ENCODE measurements around the gene BGN. TPM values are rescaled to one million over a fixed set of nuclear protein-coding genes. Genes with fewer than 3 reads are reported as not detected.

Gene BGN
- total RNA-seq, 1 donor from 2014 or later: 12.1 TPM

- DNase-seq (ENCODE audit: low read depth in 2 of 2): no peak
These were observed 12.3 kb upstream of the BGN start for GRCh38 chrX:153482376-153483015.

- no peak for DNase-seq (ENCODE audit: low read depth in 2 of 2)
These were observed 9.2 kb upstream of the BGN start for GRCh38 chrX:153485396-153486080.

- DNase-seq (ENCODE audit: low read depth in 2 of 2): no peak
These were observed 8.6 kb upstream of the BGN start for GRCh38 chrX:153486171-153486570.

- DNase-seq (ENCODE audit: low read depth in 2 of 2): peak in 1 of 2 donors; percentile 59
These were observed 7.1 kb upstream of the BGN start for GRCh38 chrX:153487590-153488071.

GRCh38 chrX:153488231-153488914 lies 6.4 kb upstream of the BGN start:
- DNase-seq (ENCODE audit: low read depth in 2 of 2): peak in 1 of 2 donors; percentile 93

GRCh38 chrX:153490217-153490930 lies 4.4 kb upstream of the BGN start:
- no peak for DNase-seq (ENCODE audit: low read depth in 2 of 2)

- no peak for DNase-seq (ENCODE audit: low read depth in 2 of 2)
These were observed 3.3 kb upstream of the BGN start for GRCh38 chrX:153491351-153491914.

GRCh38 chrX:153491918-153492317 lies 2.9 kb upstream of the BGN start:
- DNase-seq (ENCODE audit: low read depth in 2 of 2): peak in 1 of 2 donors; percentile 30

GRCh38 chrX:153492543-153492942 lies 2.2 kb upstream of the BGN start:
- no peak for DNase-seq (ENCODE audit: low read depth in 2 of 2)

GRCh38 chrX:153493085-153493484 lies 1.7 kb upstream of the BGN start:
- no peak for DNase-seq (ENCODE audit: low read depth in 2 of 2)

GRCh38 chrX:153494061-153494460 lies 719 bp upstream of the BGN start:
- no peak for DNase-seq (ENCODE audit: low read depth in 2 of 2)

GRCh38 chrX:153495362-153495751 lies 577 bp downstream of the BGN start:
- no peak for DNase-seq (ENCODE audit: low read depth in 2 of 2)

GRCh38 chrX:153495903-153496589 lies 1.3 kb downstream of the BGN start:
- no peak for DNase-seq (ENCODE audit: low read depth in 2 of 2)

- no peak for DNase-seq (ENCODE audit: low read depth in 2 of 2)
These were observed 1.8 kb downstream of the BGN start for GRCh38 chrX:153496590-153496959.

- no peak for DNase-seq (ENCODE audit: low read depth in 2 of 2)
These were observed 3.7 kb downstream of the BGN start for GRCh38 chrX:153498453-153498852.

- no peak for DNase-seq (ENCODE audit: low read depth in 2 of 2)
These were observed 4.6 kb downstream of the BGN start for GRCh38 chrX:153499341-153499740.

GRCh38 chrX:153499876-153500275 lies 5.1 kb downstream of the BGN start:
- DNase-seq (ENCODE audit: low read depth in 2 of 2): no peak

GRCh38 chrX:153500676-153501280 lies 6.0 kb downstream of the BGN start:
- no peak for DNase-seq (ENCODE audit: low read depth in 2 of 2)

- DNase-seq (ENCODE audit: low read depth in 2 of 2): no peak
These were observed 6.8 kb downstream of the BGN start for GRCh38 chrX:153501530-153501929.

GRCh38 chrX:153502131-153502530 lies 7.4 kb downstream of the BGN start:
- DNase-seq (ENCODE audit: low read depth in 2 of 2): no peak

GRCh38 chrX:153502796-153503195 lies 8.0 kb downstream of the BGN start:
- no peak for DNase-seq (ENCODE audit: low read depth in 2 of 2)
